Airway epithelial cell (primary cell): ENCODE data around the gene PET117. TPM values are rescaled to one million over a fixed set of nuclear protein-coding genes. Genes with fewer than 3 reads are reported as not detected.

ENCODE experiments used
- total RNA-seq: library from RNA; depleted of rRNA; stranded (reverse); fragments of >200 nt; gene quantifications from 2 replicates; pipeline ENCODE4 v1.2.3, GENCODE V29; 2015

The PET117 gene
- 14.6 and 16.1 TPM in 2 replicates for total RNA-seq

GRCh38 chr20:18137412-18138265 lies at the start of gene PET117, which contains the start of gene KAT14:
PET117 (plus strand) TSS chr20:18137863; CDS start chr20:18137956, 93 bp downstream.
KAT14 (plus strand) TSS chr20:18137863; CDS start chr20:18142661, 4,798 bp downstream.

Other genes with a start within 250 kb of the PET117 start
- 128 and 155 TPM in 2 replicates for gene SNX5, start 169.1 kb upstream of the PET117 start, total RNA-seq
- gene MGME1, start 168.8 kb upstream of the PET117 start, total RNA-seq: 14.6 and 15.2 TPM in 2 replicates
- gene OVOL2, start 79.9 kb upstream of the PET117 start, total RNA-seq: 15.6 and 16.8 TPM in 2 replicates
- gene KAT14, start within 50 bp of the PET117 start, total RNA-seq: 9.8 and 11.2 TPM in 2 replicates
- gene ZNF133, start 150.7 kb downstream of the PET117 start, total RNA-seq: 12.8 and 20.0 TPM in 2 replicates